ENCODE results near the gene ZDHHC8.

ZDHHC8 gene

DNA sequence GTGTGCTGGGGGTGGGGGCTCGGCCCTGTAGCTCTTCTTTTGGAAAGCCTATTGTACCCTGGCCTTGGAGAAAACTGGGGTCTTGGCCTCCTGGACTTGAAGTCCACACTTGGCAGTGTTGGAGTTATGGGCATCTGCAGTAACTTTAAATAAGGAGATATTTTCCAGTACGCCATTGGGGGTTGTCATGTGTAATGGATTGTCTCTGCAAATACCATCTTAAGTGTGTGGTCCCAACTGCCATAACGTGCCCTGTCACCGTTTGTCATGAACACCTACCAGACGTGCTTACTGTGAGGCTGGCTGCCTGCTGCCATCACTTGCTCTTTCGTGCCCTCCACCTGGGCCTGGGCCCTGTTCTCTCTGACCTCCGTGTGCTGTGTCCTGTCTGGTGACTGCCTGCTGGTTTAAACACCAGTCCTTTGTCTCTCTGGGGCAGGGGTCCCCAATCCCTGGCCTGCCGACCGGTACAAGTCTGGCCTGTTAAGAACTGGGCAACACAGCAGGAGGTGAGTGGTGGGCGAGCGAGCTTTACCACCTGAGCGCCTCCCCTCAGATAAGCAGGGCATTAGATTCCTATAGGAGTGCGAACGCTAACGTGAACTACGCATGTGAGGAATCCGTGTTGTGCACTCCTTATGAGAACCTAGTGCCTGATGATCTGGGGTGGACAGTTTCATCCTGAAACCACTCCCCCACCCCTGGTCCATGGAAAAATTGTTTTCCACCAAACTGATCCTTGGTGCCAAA lies 3.6 kb upstream of the ZDHHC8 start:
- TF ChIP-seq, protein P1, sequence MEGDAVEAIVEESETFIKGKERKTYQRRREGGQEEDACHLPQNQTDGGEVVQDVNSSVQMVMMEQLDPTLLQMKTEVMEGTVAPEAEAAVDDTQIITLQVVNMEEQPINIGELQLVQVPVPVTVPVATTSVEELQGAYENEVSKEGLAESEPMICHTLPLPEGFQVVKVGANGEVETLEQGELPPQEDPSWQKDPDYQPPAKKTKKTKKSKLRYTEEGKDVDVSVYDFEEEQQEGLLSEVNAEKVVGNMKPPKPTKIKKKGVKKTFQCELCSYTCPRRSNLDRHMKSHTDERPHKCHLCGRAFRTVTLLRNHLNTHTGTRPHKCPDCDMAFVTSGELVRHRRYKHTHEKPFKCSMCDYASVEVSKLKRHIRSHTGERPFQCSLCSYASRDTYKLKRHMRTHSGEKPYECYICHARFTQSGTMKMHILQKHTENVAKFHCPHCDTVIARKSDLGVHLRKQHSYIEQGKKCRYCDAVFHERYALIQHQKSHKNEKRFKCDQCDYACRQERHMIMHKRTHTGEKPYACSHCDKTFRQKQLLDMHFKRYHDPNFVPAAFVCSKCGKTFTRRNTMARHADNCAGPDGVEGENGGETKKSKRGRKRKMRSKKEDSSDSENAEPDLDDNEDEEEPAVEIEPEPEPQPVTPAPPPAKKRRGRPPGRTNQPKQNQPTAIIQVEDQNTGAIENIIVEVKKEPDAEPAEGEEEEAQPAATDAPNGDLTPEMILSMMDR (IDR thresholded peaks at IDR 0.05; ENCODE audit: insufficient read depth, low read depth, low read length, missing control alignments), result no peak
- DNase-seq (ENCODE audit: low read depth), result no peak

DNA sequence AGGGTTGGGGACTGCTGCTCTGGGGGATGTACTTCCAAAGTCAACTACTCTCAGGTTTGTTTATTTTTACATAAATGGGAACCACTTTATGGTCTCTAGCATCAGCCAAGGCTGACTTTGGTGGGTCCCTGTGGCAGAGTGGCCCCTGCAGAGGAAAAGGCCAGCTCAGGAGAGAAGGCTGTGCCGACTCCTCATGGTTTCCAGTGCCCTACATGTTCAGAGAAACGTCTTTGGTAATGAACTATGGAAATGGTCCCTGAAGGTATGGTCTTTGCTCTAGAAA lies 3.0 kb upstream of the ZDHHC8 start:
- TF ChIP-seq, protein P1 (IDR thresholded peaks at IDR 0.05; ENCODE audit: insufficient read depth, low read depth, low read length, missing control alignments), result no peak
- DNase-seq (ENCODE audit: low read depth), result no peak
- no peak overlapping the region for H3K4me3 ChIP-seq (ENCODE audit: low read length)

More for the DNA sequence above, 3.6 kb upstream of the ZDHHC8 start:
- H3K4me3 ChIP-seq (ENCODE audit: low read length), result no peak overlapping the region

GRCh38 chr22:20128902-20129746 lies 2.5 kb upstream of the ZDHHC8 start:
- DNase-seq (ENCODE audit: low read depth), result peak; percentile 53
- TF ChIP-seq, protein P1 (IDR thresholded peaks at IDR 0.05; ENCODE audit: insufficient read depth, low read depth, low read length, missing control alignments), result peak; percentile 57
- H3K4me3 ChIP-seq (ENCODE audit: low read length), result no peak overlapping the region

DNA sequence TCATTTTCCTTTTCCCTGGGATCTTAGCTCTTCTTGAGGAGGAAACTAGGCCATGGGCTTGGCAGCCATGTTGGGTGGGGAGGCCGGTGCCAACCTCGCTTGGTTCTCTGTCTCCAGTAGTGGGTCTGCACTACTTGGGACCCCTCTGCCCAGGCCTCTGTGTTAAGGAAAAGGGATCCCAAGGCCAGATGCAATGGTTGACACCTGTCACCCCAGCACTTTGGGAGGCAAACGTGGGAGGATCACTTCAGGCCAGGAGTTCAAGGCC lies 1.9 kb upstream of the ZDHHC8 start:
- TF ChIP-seq, protein P1 (IDR thresholded peaks at IDR 0.05; ENCODE audit: insufficient read depth, low read depth, low read length, missing control alignments), result no peak
- no peak for DNase-seq (ENCODE audit: low read depth)
- no peak overlapping the region for H3K4me3 ChIP-seq (ENCODE audit: low read length)

DNA sequence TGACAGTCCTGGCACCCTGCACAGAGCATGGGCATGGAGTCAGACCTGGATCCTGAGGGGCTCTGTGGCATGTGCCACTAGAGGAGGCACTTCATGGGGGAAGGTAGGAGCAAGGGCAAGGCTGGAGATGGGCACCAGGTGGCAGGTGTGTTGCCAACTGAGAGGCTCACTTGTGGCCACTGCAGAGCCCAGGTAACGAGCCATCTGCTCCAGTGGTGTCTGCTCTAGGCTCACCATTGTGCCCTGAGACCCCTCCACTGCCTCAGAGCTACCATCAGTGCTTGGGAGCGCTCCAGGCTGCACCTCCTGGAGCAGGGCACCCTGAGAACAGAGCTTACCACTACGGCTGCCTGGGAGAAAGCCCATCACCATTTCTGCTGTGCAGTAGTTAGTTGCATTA lies 1.3 kb upstream of the ZDHHC8 start:
- DNase-seq (ENCODE audit: low read depth), result peak; percentile 40
- H3K4me3 ChIP-seq (ENCODE audit: low read length), result no peak overlapping the region
- TF ChIP-seq, protein P1 (IDR thresholded peaks at IDR 0.05; ENCODE audit: insufficient read depth, low read depth, low read length, missing control alignments), result peak; percentile 46

DNA sequence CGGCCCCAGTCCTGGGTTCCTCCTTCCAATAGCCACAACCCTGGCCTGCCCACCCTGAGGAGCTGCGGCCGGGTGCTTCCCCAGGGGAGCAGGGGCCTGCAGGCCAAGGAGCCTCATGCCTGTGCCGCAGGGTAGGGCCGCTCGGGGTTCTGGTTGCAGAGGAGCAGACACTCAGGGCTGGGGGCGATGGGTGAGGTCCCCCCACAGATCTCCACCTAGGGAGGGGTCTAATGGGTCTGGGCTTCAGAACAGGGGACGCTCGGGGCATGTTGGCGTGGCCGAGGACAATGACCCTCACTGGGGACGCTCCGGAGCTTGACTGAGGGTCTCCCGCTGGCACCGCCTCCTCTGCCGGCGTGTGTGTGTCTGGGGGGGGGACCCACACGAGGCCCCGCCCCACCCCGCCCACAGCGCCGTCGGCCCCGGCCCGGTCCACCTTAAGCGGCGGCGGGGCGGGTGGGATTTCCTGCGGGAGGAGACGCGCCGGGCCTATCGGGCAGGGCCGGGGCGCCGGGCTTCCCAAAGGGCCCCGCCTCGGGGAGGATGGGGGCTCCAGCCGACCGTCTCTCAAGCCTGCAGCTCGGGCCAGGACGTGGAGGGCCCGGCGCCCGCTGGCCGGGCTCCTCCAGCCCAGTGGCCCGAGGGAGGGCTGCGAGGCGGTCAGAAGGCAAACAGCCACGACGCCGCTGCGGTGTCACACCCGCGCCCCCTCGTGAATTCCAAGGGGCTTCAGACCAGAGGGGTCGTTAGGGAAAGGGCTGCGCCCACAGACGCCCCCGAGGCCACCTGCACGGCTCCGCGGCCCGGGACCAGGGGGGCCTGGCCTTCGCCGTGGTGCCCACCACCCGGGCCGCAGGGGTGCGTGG lies 640 bp upstream of the ZDHHC8 start:
- peak; percentile 82 for DNase-seq (ENCODE audit: low read depth)
- peak overlapping the region; percentile 58 for H3K4me3 ChIP-seq (ENCODE audit: low read length)
- TF ChIP-seq, protein P1 (IDR thresholded peaks at IDR 0.05; ENCODE audit: insufficient read depth, low read depth, low read length, missing control alignments), result no peak

Data from epithelial cell of esophagus (primary cell).